GM21423 (cell line): ENCODE measurements around the gene TMEM109.
"Not testable (repeated sequence)": the region's sequence is repeated elsewhere in the genome, so short reads cannot be mapped to it uniquely, and the experiment has no call there.

Experiments used
- ATAC-seq: cut with Tn5 transposase; IDR thresholded peaks from one replicate; pipeline ENCODE4 v1.9.1; 2021; ENCODE audit warnings: mild to moderate bottlenecking, moderate library complexity; ENCODE audit not compliant: unreplicated experiment

The TMEM109 gene

DNA sequence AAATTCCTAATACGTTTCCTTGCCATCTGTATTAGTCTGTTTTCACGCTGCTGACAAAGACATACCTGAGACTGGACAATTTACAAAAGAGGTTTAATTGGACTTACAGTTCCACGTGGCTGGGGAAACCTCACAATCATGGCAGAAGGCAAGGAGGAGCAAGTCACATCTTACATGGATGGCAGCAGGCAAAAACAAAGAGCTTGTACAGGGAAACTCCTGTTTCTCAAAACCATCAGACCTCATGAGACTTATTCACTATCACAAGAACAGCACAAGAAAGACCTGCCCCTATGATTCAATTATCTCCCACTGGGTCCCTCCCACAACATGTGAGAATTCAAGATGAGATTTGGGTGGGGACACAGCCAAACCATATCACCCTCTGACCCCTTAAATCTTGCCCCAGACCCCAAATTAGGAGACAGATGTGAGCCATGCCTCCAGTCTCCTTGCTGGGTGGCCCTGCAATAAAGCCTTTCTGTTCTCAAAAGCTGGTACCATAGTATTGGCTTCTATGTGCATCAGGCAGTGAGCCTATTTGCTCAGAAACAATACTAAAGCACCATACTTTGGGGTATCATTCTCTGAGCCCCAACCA is 4.2 kb upstream of the TMEM109 start:
- ATAC-seq, result not testable (repeated sequence)

- ATAC-seq, result peak; percentile 35
These were observed 3.7 kb upstream of the TMEM109 start for GRCh38 chr11:60910281-60910687.

- ATAC-seq, result no peak
These were observed 3.1 kb upstream of the TMEM109 start for GRCh38 chr11:60910711-60911380.

DNA sequence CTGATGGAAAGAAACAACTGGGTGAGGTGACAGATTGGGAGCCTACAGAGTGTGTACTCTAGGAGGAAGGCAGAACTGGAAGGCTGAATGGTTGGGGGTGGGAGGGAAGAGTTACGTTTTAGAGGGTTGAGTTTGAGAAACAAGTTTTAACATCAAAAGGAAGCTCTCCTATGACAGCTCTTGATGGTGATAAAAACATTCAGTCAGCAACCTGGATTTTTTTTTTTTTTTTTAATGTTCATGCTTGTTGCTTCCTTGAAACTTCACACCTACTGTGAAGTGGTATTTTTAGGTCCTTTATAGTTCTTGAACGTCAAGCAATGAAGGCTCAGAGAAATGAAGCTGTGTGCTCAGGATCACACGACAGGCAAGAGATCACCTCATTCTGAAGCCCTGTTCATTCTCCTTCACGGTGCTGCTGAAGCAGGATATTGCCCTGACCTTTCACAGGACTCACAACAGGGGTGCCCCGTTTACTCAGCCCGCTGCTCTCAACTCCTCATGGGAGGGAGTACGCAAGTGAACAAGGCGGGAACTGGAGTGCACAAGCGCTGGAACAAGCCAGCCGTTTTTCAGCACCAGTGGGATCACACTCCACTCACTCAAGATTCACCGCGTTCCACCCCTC is 1.6 kb upstream of the TMEM109 start:
- ATAC-seq, result no peak

DNA sequence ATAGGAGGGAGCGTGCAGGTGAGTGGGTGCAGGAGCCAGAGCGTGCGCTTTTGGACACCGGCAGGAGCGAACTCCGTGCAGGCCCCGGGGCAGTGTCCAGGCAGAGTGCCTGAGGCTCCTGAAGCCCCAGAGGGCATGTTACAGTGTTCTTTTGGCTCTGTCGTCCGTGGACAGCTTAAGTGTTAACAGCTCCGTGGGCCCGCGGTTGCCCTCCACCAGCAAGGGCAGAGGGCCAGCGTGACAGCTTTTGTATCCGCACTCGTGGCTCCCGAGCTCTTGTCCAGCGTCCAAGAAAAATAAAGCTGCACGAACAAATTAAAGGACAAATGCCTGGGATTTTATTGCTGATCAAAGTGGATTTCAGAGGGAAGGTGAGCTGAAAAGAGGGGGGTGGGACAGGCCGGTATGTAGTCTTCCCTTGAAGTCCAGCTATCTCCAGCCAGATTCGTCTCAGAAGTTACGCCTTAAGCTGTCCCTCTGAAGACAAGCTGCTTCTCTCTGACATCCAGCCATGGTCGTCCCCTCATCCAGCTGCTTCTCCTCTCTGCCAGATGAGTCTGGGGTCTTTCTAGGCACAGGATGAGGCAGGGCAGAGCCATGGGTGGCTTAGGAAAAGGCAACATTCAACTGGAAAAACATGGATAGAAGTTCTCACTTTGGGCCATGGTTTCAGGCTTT is 968 bp upstream of the TMEM109 start:
- ATAC-seq, result no peak

DNA sequence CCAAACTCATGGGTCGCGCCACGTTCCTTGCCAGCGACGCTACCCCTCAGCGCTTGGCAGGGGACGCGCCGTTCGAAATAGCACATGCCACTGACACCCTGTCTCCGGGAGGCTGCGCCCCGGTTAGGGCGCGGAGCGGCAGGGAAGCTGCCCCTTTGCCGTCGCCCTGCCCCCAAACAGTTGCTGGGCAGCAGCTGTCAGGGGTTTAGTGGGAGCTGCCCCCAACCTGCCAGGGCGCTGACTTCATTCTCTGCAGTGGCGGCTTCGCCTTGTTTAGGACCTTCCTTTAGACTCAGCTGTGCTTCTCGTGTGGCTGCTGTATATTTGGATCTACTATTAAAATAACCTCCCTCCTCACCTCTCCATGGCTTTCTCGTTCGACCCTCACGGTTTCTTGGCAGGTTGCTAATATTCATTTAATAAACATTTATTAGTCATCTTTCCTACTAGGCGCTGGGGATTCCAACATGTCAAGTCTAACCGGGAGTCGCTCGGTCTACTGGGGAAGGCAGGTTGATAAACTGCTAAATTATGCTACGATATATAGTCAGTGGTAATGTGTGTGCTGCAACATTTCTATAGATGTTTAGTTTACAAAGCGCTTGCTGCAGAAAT is 782 bp downstream of the TMEM109 start:
- peak; percentile 2 for ATAC-seq

- peak; percentile 50 for ATAC-seq
These were observed 1.4 kb downstream of the TMEM109 start for GRCh38 chr11:60915248-60915914.

DNA sequence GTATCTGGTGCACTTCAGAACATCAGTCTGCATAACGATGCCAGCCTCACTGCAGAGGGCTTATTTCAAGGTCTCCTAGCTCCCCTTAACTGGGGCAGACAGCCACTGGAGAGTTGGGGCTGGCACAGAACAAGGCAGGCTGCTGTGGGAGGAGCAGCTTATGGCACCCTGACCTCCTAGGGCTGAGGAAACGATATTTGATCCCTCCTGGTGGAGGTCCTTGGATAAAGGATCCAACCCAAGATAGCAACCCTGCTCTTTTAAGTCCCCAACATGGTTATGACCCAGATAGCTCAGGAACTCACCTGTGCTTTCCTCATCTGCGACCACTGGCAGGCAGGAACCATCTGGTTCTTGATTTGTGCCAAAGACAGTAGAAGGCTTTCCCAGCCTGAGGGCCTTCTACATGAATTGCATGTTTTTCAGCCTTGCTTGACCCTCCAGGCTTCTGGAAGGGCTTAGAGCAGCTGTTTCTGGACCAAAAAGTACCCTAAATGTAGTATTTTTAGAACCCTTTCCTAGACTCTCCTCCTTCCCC is 2.8 kb downstream of the TMEM109 start:
- ATAC-seq, result no peak

- no peak for ATAC-seq
These were observed 3.3 kb downstream of the TMEM109 start for GRCh38 chr11:60917267-60917666.

DNA sequence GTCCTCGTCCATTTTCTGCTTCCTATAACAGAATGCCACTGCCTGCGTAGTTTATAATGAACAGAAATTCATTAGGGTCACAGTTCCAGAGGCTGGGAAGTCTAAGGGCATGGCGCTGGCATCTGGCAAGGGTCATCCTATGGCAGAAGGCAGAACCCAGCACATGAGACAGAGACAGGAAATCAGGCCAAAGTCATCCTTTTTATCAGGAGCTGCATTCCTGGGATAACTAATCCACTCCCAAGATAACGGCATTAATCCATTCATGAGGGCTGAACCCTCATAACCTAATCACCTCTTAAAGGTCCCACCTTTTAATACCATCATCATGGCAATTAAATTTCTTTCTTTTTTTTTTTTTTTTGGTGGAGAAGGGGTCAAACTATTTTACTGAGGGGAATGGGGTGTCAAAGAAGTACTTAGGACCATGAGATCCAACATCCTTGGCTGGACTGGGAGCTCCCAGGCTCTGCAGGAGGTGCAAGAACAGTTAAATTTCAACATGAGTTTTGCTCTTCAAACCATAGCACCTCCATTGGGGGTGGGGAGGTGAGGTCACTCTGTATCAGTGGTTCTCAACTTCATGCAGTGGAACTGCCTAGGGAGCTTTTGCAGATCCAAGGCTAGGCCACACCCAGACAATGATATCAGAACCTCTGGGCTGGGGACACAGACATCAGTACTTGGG is 4.4 kb downstream of the TMEM109 start:
- ATAC-seq, result no peak

DNA sequence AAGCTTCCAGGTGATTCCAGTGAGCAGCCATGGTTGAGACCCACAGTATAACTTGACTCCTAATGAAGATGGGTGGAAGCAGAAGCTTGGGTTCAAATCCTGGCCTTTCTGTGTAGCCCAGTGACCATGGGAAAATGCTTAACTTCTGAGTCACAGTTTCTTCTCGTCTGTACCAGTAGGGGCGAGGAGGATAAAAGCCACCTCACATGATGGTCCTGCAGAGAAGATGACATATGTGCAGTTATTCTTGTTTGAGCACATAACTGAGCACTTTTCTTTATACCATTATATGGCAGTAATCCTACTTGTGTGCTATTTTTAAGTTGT is 4.9 kb downstream of the TMEM109 start:
- no peak for ATAC-seq

DNA sequence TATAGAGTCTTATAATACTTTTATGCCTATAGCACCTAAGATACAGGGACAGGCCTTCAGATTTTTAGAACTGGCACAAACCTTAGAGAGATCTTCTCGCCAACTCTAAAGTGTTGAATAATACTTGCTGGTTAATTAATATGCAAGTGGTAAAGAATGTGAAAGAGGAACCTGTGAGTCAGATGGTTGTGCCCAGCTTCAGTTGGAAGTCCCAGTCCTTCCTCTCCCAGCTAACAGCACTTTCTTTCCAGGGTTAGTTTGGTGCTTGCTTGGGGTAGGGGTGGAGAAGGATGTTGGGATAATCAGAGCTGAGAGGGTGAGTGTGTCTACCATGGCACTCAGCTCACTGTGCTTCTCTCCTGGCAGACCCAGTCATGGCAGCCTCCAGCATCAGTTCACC is 5.4 kb downstream of the TMEM109 start:
- no peak for ATAC-seq

DNA sequence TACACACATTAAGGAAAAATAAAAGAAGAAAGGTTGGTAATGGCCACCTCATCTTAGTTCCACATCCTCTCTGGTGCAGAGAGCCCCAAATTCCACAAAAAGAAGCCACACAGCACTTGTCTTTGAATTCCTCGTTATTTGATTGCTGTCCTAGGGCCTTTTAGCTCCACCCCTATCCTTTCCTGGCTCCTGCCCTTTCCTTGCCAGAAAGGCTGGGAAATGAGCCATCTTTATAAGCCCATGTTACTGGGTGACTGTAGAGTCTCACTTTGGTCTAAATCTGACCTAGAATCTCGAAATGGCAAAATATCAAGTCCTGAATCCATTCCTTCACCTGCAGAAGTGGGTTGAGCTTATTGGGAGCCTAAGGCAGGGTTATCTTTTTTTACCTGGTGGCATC is 6.0 kb downstream of the TMEM109 start:
- ATAC-seq, result no peak

DNA sequence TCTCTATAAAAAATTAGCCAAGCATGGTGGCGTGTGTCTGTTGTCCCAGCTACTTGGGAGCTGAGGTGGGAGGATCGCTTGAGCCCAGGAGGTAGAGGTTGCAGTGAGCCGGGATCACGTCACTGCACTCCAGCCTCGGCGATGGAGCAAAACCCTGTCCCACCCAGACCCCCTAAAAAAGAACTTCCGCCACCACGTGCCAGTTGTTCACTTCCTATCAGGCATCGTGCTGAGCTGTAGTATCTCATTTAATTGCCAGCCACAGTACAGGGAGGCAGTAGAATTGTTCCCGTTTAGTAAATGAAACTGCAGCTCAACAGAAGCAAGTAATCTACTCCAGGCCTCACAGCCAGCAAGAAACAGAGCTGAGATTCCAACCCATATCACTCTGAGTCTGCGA is 7.3 kb downstream of the TMEM109 start:
- no peak for ATAC-seq

- no peak for ATAC-seq
These were observed 7.9 kb downstream of the TMEM109 start for GRCh38 chr11:60921777-60922335.

GRCh38 chr11:60922906-60923305 is 8.9 kb downstream of the TMEM109 start:
- ATAC-seq, result no peak

- ATAC-seq, result no peak
These were observed 9.4 kb downstream of the TMEM109 start for GRCh38 chr11:60923326-60923725.

DNA sequence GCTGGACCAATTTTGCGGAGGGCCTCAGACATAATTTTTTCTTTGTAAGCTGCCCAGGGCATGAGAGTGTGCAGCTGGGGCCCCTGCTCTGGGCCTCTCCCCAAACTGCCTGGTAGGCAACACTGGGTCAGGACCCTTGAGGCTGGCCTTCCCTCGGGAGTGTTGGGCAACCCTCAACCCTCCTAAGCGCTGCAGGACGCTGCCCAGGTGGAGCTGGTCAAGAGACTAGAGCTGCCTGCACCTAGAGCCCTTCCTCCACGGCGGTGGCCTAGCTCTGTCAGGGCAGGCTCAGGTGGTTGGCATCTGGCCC is 9.8 kb downstream of the TMEM109 start:
- no peak for ATAC-seq

DNA sequence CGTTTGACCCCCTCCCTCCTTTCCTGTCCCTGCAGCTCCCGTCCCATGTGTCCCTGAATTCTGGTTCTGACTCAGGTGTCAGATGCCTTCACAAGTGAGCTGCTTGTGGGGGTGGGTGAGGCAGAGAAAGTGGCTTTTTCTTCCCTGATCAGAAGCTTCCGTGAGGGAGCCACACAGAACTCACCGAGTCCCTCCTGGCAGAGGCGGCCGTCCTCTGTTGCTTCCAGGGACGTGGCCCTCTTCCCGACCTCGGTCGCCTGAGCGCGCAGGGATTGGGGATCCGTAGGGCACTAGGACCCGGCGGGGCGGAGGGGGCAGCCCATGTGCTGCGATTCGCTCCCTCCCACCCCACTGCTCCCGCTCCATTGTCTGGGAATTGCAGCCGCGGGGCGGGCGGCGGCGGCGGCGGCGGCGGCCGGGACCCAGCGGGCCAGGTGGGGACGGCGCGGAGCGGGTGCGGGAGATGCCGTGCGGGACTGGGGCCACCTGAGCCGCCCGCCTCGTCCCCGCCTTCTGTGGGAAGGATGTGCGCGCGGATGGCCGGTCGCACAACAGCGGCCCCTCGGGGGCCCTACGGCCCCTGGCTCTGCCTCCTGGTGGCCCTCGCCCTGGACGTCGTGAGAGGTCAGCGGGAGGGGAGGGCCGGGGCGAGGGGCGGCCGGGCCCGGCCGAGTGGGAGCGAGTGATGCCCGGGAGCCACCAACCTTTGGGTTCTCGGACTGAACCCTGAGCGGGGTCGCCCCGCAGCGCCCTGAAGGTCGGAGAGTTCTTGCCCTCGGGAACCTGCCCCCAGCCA is 10.3 kb downstream of the TMEM109 start, which contains the start of gene TMEM132A:
Gene TMEM132A, plus strand, starts transcription at position 351 of the 796 bp plus-strand sequence. Its CDS starts 174 bp downstream, at position 525.
- peak; percentile 38 for ATAC-seq
